IMR-90 (cell line): Measurements from ENCODE around the gene PCP2. TPM values are rescaled to one million over a fixed set of nuclear protein-coding genes. Genes with fewer than 3 reads are reported as not detected.

Experiments used
- ATAC-seq: fragments of 200-7000 bp; cut with Tn5 transposase; 2 replicates; pipeline ENCODE4 v1.9.1; 2020; ENCODE audit warnings: low read depth, mild to moderate bottlenecking, moderate library complexity
- BruUV-seq: library from RNA; stranded (reverse); fragments of 400-500 nt; replicated peaks from 2 replicates; lab custom pipeline; 2021; lab: Mats Ljungman, UMichigan
- CTCF ChIA-PET: fragments of 300-600 bp; formaldehyde crosslinking; extraction: SDS; loops from one replicate; lab custom pipeline; 2021; ENCODE audit warnings: antibody characterized with exemption; lab: Yijun Ruan, JAX
- POLR2A ChIA-PET: fragments of 300-600 bp; sonication (Branson Sonifier 250); formaldehyde crosslinking; loops from one replicate; lab custom pipeline; 2022; ENCODE audit warnings: antibody characterized with exemption; ENCODE audit not compliant: unreplicated experiment; lab: Charles Lee
- DNase-seq: peaks from one replicate; pipeline ENCODE4 v3.0.0; 2013
- H2AFZ ChIP-seq: replicated peaks from 2 replicates; pipeline ENCODE3; 2013; ENCODE audit warnings: low read length, mild to moderate bottlenecking; ENCODE audit not compliant: poor library complexity
- H2AK5ac ChIP-seq: 2 replicates; pipeline ENCODE4 v1.6.1; 2013; ENCODE audit warnings: low read depth, low read length, inconsistent platforms
- H2AK9ac ChIP-seq: replicated peaks from 2 replicates; pipeline ENCODE3; 2013; ENCODE audit warnings: mild to moderate bottlenecking, low read depth, low read length, moderate library complexity; ENCODE audit not compliant: poor library complexity
- H2BK120ac ChIP-seq: 2 replicates; pipeline ENCODE4 v1.6.1; 2013; ENCODE audit warnings: low read depth, low read length, inconsistent platforms
- H2BK15ac ChIP-seq: 3 replicates; pipeline ENCODE4 v1.6.1; 2013; ENCODE audit warnings: low read depth, low read length, inconsistent platforms
- H2BK20ac ChIP-seq: 2 replicates; pipeline ENCODE4 v1.6.1; 2013; ENCODE audit warnings: low read depth, mild to moderate bottlenecking, inconsistent platforms, low read length, moderate library complexity
- H2BK5ac ChIP-seq: 2 replicates; pipeline ENCODE4 v1.6.1; 2013; ENCODE audit warnings: mild to moderate bottlenecking, low read depth, low read length, inconsistent platforms; ENCODE audit not compliant: poor library complexity, severe bottlenecking
- H3K14ac ChIP-seq: replicated peaks from 2 replicates; pipeline ENCODE4 v1.6.1; 2013; ENCODE audit warnings: low read depth, low read length, inconsistent platforms
- H3K18ac ChIP-seq: 2 replicates; pipeline ENCODE4 v1.6.1; 2013; ENCODE audit warnings: low read depth, low read length, control low read depth
- H3K23ac ChIP-seq: 2 replicates; pipeline ENCODE4 v1.6.1; 2013; ENCODE audit warnings: low read depth, low read length, inconsistent platforms
- H3K27ac ChIP-seq: 2 replicates; pipeline ENCODE4 v1.5.1; 2013; ENCODE audit warnings: mild to moderate bottlenecking, control low read depth, low read length; ENCODE audit not compliant: insufficient read depth
- H3K27me3 ChIP-seq: 2 replicates; pipeline ENCODE4 v1.6.1; 2013; ENCODE audit warnings: low read length; ENCODE audit not compliant: control insufficient read depth, insufficient read depth
- H3K36me3 ChIP-seq: 2 replicates; pipeline ENCODE4 v1.6.1; 2013; ENCODE audit warnings: low read length, mixed read lengths; ENCODE audit not compliant: control insufficient read depth, insufficient read depth
- H3K4ac ChIP-seq: 2 replicates; pipeline ENCODE4 v1.6.1; 2013; ENCODE audit warnings: low read depth, low read length, inconsistent platforms
- H3K4me1 ChIP-seq: 2 replicates; pipeline ENCODE4 v1.6.1; 2013; ENCODE audit warnings: low read length, mixed read lengths; ENCODE audit not compliant: control insufficient read depth, insufficient read depth
- H3K4me2 ChIP-seq: 2 replicates; pipeline ENCODE4 v1.6.1; 2013; ENCODE audit warnings: low read depth, mild to moderate bottlenecking, control low read depth, low read length, moderate library complexity
- H3K4me3 ChIP-seq: 2 replicates; pipeline ENCODE4 v1.5.1; 2013; ENCODE audit warnings: low read depth, mild to moderate bottlenecking, control low read depth, low read length, moderate library complexity; ENCODE audit not compliant: insufficient read depth
- H3K56ac ChIP-seq: 2 replicates; pipeline ENCODE4 v1.6.1; 2013; ENCODE audit warnings: low read length, inconsistent platforms; ENCODE audit not compliant: insufficient read depth; ENCODE audit errors: extremely low read depth
- H3K79me1 ChIP-seq, 2 experiments: 2 replicates each; pipeline ENCODE4 v1.6.1; 2013; ENCODE audit warnings: low read length in 2 of 2, inconsistent platforms in 1 of 2, low read depth in 1 of 2
- H3K9ac ChIP-seq: 2 replicates; pipeline ENCODE4 v1.6.1; 2013; ENCODE audit warnings: low read depth, low read length, control low read depth
- H3K9me1 ChIP-seq: 2 replicates; pipeline ENCODE4 v1.6.1; 2013; ENCODE audit warnings: low read length, inconsistent platforms; ENCODE audit not compliant: insufficient read depth
- H3K9me3 ChIP-seq: 2 replicates; pipeline ENCODE4 v1.6.1; 2013; ENCODE audit warnings: low read length; ENCODE audit not compliant: control insufficient read depth, insufficient read depth
- H4K20me1 ChIP-seq: 2 replicates; pipeline ENCODE4 v1.6.1; 2013; ENCODE audit warnings: low read length, inconsistent platforms; ENCODE audit not compliant: insufficient read depth
- H4K5ac ChIP-seq: 2 replicates; pipeline ENCODE4 v1.6.1; 2013; ENCODE audit warnings: mild to moderate bottlenecking, low read depth, low read length, control low read depth
- H4K8ac ChIP-seq, 2 experiments: 2 replicates each; pipeline ENCODE4 v1.6.1; 2013; ENCODE audit warnings: low read depth in 2 of 2, low read length in 2 of 2, control low read depth in 1 of 2, inconsistent platforms in 1 of 2
- H4K91ac ChIP-seq: 2 replicates; pipeline ENCODE4 v1.6.1; 2013; ENCODE audit warnings: low read depth, low read length, inconsistent platforms; ENCODE audit not compliant: insufficient read depth
- BHLHE40 ChIP-seq: fragments of 150-350 bp; IDR thresholded peaks from 2 replicates; pipeline ENCODE4 v1.6.1; 2016; ENCODE audit warnings: mild to moderate bottlenecking, low read depth, low read length
- CEBPB ChIP-seq: IDR thresholded peaks from 2 replicates; pipeline ENCODE4 v1.6.1; 2012; ENCODE audit warnings: low read depth, low read length, improper control_type of control experiment
- CTCF ChIP-seq: conservative IDR thresholded peaks from 2 replicates; pipeline ENCODE4 v1.5.1; 2012; ENCODE audit warnings: mild to moderate bottlenecking, low read depth, low read length, improper control_type of control experiment
- ELK1 ChIP-seq: fragments of 150-350 bp; IDR thresholded peaks from 2 replicates; pipeline ENCODE4 v1.6.1; 2016; ENCODE audit warnings: low read depth, mild to moderate bottlenecking, low read length, moderate library complexity, borderline replicate concordance
- FOS ChIP-seq: fragments of 150-350 bp; IDR thresholded peaks from 2 replicates; pipeline ENCODE4 v1.6.1; 2016; ENCODE audit warnings: low read depth, low read length
- MAFK ChIP-seq: IDR thresholded peaks from 2 replicates; pipeline ENCODE4 v1.6.1; 2012; ENCODE audit warnings: low read depth, low read length, improper control_type of control experiment
- MAZ ChIP-seq: IDR thresholded peaks from 2 replicates; pipeline ENCODE4 v1.6.1; 2012; ENCODE audit warnings: low read depth, mild to moderate bottlenecking, low read length, improper control_type of control experiment, moderate library complexity, borderline replicate concordance
- NFE2L2 ChIP-seq: fragments of 150-350 bp; IDR thresholded peaks from 2 replicates; pipeline ENCODE4 v1.6.1; 2016; ENCODE audit warnings: low read depth, mild to moderate bottlenecking, low read length
- RAD21 ChIP-seq: IDR thresholded peaks from 2 replicates; pipeline ENCODE4 v1.6.1; 2012; ENCODE audit warnings: low read length, improper control_type of control experiment
- WGBS, 2 experiments: methylation state at CpG; one replicate each; pipeline versions ENCODE4 v1.1.5 to v1.1.7; 2013; ENCODE audit warnings: missing lambda C conversion rate in 2 of 2; ENCODE audit not compliant: insufficient read length in 1 of 2; ENCODE audit errors: extremely low coverage in 2 of 2; 5-methylcytosine and 5-hydroxymethylcytosine counted together
- dilution Hi-C: fragments of 300-500 bp; cut with HindIII; formaldehyde crosslinking; loops from one replicate; pipeline ENCODE4 v1.14.3; 2018; ENCODE audit warnings: low sequenced_read_pairs; ENCODE audit not compliant: unreplicated experiment
- in situ Hi-C: fragments of 300-500 bp; cut with MboI; formaldehyde crosslinking; loops from 3 replicates; pipeline ENCODE4 v1.14.3; 2019; ENCODE audit warnings: low sequenced_read_pairs, inconsistent platforms, mixed read lengths
- intact Hi-C: fragments of 100-400 bp; cut with micrococcal nuclease; formaldehyde crosslinking; loops from 2 replicates; pipeline ENCODE4 v1.10.0; 2022
- polyA plus RNA-seq, 3 experiments: library from polyadenylated mRNA; depleted of rRNA; stranded (reverse); fragments of >200 nt; gene quantifications; 2 replicates each; pipeline ENCODE4 v1.2.3, GENCODE V29; 2012; ENCODE audit warnings: low replicate concordance in 1 of 3
- total RNA-seq: library from RNA; depleted of rRNA; stranded (reverse); fragments of >200 nt; gene quantifications from 2 replicates; pipeline ENCODE4 v1.2.3, GENCODE V29; 2012

The PCP2 gene
- total and polyA plus RNA-seq, 2 of the 4 experiments (the other 2 are of a cell fraction), result not detected

GRCh38 chr19:7590256-7590655 is 43.3 kb downstream of the PCP2 start:
- no peaks in the 10 kb centered on the region for H3K9me1 ChIP-seq
- no TSS peak for BruUV-seq
- H3K79me1 ChIP-seq, result no peaks in the 10 kb centered on the region
- no peak overlapping the region for H3K56ac ChIP-seq
- H3K4me1 ChIP-seq, result no peaks in the 10 kb centered on the region
- H3K9ac ChIP-seq, result no peak overlapping the region
- H3K4ac ChIP-seq, result no peak overlapping the region
- H3K36me3 ChIP-seq, result no peaks in the 10 kb centered on the region
- no peak for TF ChIP-seq CTCF
- no peak for TF ChIP-seq BHLHE40
- TF ChIP-seq MAZ, result no peak
- no peak for TF ChIP-seq FOS
- no peak for TF ChIP-seq CEBPB
- TF ChIP-seq MAFK, result no peak
- TF ChIP-seq NFE2L2, result no peak
- no peak for TF ChIP-seq RAD21
- TF ChIP-seq ELK1, result no peak
- no peak overlapping the region for H3K18ac ChIP-seq
- ChIA-PET POLR2A (no interaction called here), CTCF (no interaction called here)
- no peak overlapping the region for H3K27ac ChIP-seq
- DNase-seq, result no peak
- no peaks in the 10 kb centered on the region for H4K20me1 ChIP-seq
- H4K91ac ChIP-seq, result no peak overlapping the region
- H2AFZ ChIP-seq, result no peak overlapping the region
- no peak for ATAC-seq
- 0% methylated on average over 1 of the region's 8 CpGs; no CpG with 5 or more reads in 1 of the 2 experiments for WGBS, 2 experiments
- peaks cover 11% of the 10 kb centered on the region for H3K27me3 ChIP-seq
- H4K5ac ChIP-seq, result no peak overlapping the region
- H2BK20ac ChIP-seq, result no peak overlapping the region
- H2BK120ac ChIP-seq, result no peak overlapping the region
- no peak overlapping the region for H2BK5ac ChIP-seq
- H3K4me3 ChIP-seq, result no peak overlapping the region
- no peak overlapping the region for H2BK15ac ChIP-seq
- intact Hi-C loops, result no loop called here
- H4K8ac ChIP-seq, result no peak overlapping the region
- H3K9me3 ChIP-seq, result no peaks in the 10 kb centered on the region
- in situ Hi-C loops, result no loop called here
- H3K4me2 ChIP-seq, result no peak overlapping the region
- peak overlapping the region; percentile 42 for H2AK9ac ChIP-seq
- H3K23ac ChIP-seq, result no peak overlapping the region
- no peak overlapping the region for H2AK5ac ChIP-seq
- no peak overlapping the region for H3K14ac ChIP-seq
- dilution Hi-C loops, result no loop called here
